Spleen (tissue), 11 donors: ENCODE results near the gene ZRANB1. TPM values are rescaled to one million over a fixed set of nuclear protein-coding genes. Genes with fewer than 3 reads are reported as not detected.

ENCODE experiments used
- DNase-seq: peaks from one replicate; pipeline ENCODE4 v3.0.0-alpha.2; 2020
- H3K27ac ChIP-seq, 8 donors: fragments of 200-600 bp; sonication (generic) in 7 of 8; 1 replicate in 4 of 8; 2 replicates in 4 of 8; pipeline versions ENCODE4 v1.5.0 to v1.8.0; 2016 to 2021; ENCODE audit warnings: inconsistent platforms in 4 of 8, mild to moderate bottlenecking in 4 of 8, moderate library complexity in 1 of 8
- H3K27me3 ChIP-seq, 7 donors: fragments of 200-600 bp; sonication (generic) in 6 of 7; replicated peaks in 1 of 7; 1 replicate in 4 of 7; 2 replicates in 3 of 7; pipeline versions ENCODE4 v1.5.0 to v1.8.0; 2016 to 2021; ENCODE audit warnings: inconsistent platforms in 3 of 7, mild to moderate bottlenecking in 1 of 7
- H3K36me3 ChIP-seq, 6 donors: fragments of 200-600 bp; sonication (generic) in 5 of 6; 1 replicate in 4 of 6; 2 replicates in 2 of 6; pipeline versions ENCODE4 v1.5.0 to v1.8.0; 2016 to 2021; ENCODE audit warnings: inconsistent platforms in 2 of 6
- H3K4me1 ChIP-seq, 6 donors: fragments of 200-600 bp; sonication (generic) in 5 of 6; 1 replicate in 3 of 6; 2 replicates in 3 of 6; pipeline versions ENCODE4 v1.5.0 to v1.8.0; 2016 to 2021; ENCODE audit warnings: inconsistent platforms in 3 of 6
- H3K4me3 ChIP-seq, 8 donors: fragments of 200-600 bp; sonication (generic) in 7 of 8; 1 replicate in 4 of 8; 2 replicates in 4 of 8; pipeline versions ENCODE4 v1.5.0 to v1.8.0; 2016 to 2021; ENCODE audit warnings: inconsistent platforms in 4 of 8, mild to moderate bottlenecking in 4 of 8, moderate library complexity in 2 of 8
- H3K9me3 ChIP-seq, 8 donors: fragments of 200-600 bp; sonication (generic) in 7 of 8; 1 replicate in 4 of 8; 2 replicates in 4 of 8; pipeline versions ENCODE4 v1.5.0 to v1.8.0; 2016 to 2021; ENCODE audit warnings: inconsistent platforms in 4 of 8
- POLR2A ChIP-seq, 3 donors: fragments of 450-650 bp; IDR thresholded peaks; one replicate each; pipeline ENCODE4 v1.5.1; 2017; ENCODE audit warnings: antibody characterized with exemption in 3 of 3, mild to moderate bottlenecking in 1 of 3
- POLR2AphosphoS5 ChIP-seq, 3 donors: sonication (generic); formaldehyde crosslinking; IDR thresholded peaks; one replicate each; pipeline ENCODE4 v1.5.1; 2017; ENCODE audit warnings: antibody characterized with exemption in 3 of 3
- WGBS, 5 donors: extraction: QIAGEN DNeasy Blood & Tissue Kit in 3 of 5; methylation state at CpG; one replicate each; pipeline versions ENCODE4 v1.1.5 to v1.1.7; 2013 to 2018; 5-methylcytosine and 5-hydroxymethylcytosine counted together
- intact Hi-C: fragments of 100-400 bp; cut with DNase I; formaldehyde crosslinking; loops from one replicate; pipeline ENCODE4 v1.15.0; 2023; ENCODE audit warnings: low total_unique reads
- polyA plus RNA-seq, 3 donors: library from polyadenylated mRNA; stranded (reverse); fragments of 200-250 nt; gene quantifications; one replicate each; pipeline ENCODE4 v1.2.1, GENCODE V29; 2013
- total RNA-seq, 7 donors: library from RNA; depleted of rRNA in 3 of 7; stranded (reverse); fragments of >200 nt in 3 of 7; fragmentation: NEBNext Ultra II Directional in 4 of 7; extraction: Animal tissue kit (Norgen Biotek cat#: 25700) in 4 of 7; gene quantifications; one replicate each; pipeline versions ENCODE4 v1.1.0 to v1.2.1, GENCODE V29; 2016 to 2021
- TF ChIP-seq, protein P1 (sequence below), 11 experiments: fragments of 200-600 bp in 7 of 11; fragments of 450-650 bp in 4 of 11; sonication (generic) in 4 of 11; IDR thresholded peaks in 8 of 11; conservative IDR thresholded peaks in 3 of 11; 1 replicate in 7 of 11; 2 replicates in 4 of 11; pipeline versions ENCODE4 v1.4.0 to v1.8.0; 2016 to 2021; ENCODE audit warnings: antibody characterized with exemption in 11 of 11, inconsistent platforms in 4 of 11, mild to moderate bottlenecking in 1 of 11
- donor health status: healthy with polysubstance abuse.
- donor health status: DM: no; HTN: no; CAD: no; lungs with moderate emphysema.
- donor health status: DM: no; HTN: no; CAD: no.
- donor health status: Bipolar disorder and iron deficiency.
- donor health status: healthy.
- donor health status: DM: no; HTN: no; CAD: no.
- donor health status: DM: yes; HTN: yes; CAD: no.

The ZRANB1 gene
- total and polyA plus RNA-seq, 10 donors: 5.0 to 28.8 (median 17.7) TPM

DNA sequence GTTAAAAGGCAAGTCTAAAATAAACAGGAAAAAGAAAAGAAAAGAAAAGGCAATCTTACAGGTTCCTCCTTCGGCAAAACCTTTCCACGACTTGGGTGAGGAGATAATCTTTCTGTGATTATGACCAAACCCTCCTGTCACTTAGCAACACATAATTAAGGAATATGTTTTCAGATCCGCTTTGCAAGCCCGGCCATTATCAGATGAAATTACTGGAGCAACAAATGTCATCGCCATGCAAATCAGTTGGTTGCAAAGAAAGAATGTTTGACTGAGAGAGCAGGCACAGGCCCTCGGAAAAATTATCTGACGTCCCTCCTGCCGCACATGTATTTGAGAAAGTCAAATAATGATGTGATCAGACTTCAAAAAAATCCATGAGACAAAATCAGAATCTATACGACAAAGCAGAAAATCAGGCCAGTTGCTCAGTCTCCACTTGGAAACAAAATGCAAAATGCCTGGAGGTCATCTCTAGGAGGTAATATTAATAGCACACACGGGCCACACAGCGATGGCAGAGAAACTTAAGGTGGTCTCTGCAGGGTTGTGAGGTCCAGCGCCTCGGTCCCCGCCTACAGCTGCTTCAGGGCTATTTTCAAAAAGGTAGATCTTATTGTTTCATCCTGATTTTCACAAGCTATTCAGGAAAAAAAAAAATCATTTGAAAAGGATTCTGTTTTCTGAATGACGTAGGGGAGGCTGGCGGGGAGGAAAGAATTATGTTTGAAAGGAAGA lies 82.7 kb downstream of the ZRANB1 start:
- Histone ChIP-seq H3K4me1 (peaks cover 0 to 41% (median 13%) of the 10 kb centered on the region in 6 donors), H3K27me3 (peaks cover 0 to 5% (median 0%) of the 10 kb centered on the region in 7 donors), H3K36me3 (peaks cover 0 to 64% (median 10%) of the 10 kb centered on the region in 6 donors), H3K27ac (no peak overlapping the region), H3K9me3 (peaks cover 0 to 3% (median 0%) of the 10 kb centered on the region in 8 donors), H3K4me3 (no peak overlapping the region)
- no peak for DNase-seq
- no peak for TF ChIP-seq POLR2A (IDR thresholded peaks at IDR 0.05)
- TF ChIP-seq, protein P1, sequence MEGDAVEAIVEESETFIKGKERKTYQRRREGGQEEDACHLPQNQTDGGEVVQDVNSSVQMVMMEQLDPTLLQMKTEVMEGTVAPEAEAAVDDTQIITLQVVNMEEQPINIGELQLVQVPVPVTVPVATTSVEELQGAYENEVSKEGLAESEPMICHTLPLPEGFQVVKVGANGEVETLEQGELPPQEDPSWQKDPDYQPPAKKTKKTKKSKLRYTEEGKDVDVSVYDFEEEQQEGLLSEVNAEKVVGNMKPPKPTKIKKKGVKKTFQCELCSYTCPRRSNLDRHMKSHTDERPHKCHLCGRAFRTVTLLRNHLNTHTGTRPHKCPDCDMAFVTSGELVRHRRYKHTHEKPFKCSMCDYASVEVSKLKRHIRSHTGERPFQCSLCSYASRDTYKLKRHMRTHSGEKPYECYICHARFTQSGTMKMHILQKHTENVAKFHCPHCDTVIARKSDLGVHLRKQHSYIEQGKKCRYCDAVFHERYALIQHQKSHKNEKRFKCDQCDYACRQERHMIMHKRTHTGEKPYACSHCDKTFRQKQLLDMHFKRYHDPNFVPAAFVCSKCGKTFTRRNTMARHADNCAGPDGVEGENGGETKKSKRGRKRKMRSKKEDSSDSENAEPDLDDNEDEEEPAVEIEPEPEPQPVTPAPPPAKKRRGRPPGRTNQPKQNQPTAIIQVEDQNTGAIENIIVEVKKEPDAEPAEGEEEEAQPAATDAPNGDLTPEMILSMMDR (IDR thresholded peaks at IDR 0.05 in 8 of 11, conservative IDR thresholded peaks at IDR 0.05 in 3 of 11): no peak
- no peak for TF ChIP-seq POLR2AphosphoS5 (IDR thresholded peaks at IDR 0.05)
- 80 to 85% (median 84%) methylated on average over 16 of the region's 16 CpGs for WGBS, 5 donors
- intact Hi-C loops: no loop called here

DNA sequence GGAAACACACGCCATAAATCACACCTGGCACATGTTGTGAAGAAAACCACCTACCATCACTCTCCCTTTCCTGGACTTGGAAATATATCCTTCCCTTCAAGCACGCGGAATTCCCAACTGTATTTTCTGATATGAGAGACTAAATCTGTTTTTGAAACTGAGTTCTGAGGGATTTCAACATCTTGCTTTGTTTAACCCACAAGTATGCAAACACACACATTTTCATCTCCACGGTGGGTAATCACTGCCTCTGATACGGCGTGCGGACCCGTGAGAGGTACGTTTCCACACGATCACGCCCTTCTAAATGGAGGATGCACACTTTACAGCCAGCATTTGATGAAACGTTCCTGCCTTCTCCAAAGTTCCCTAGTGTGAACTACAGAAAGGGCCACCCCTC lies 83.4 kb downstream of the ZRANB1 start:
- no peaks in the 10 kb centered on the region for H3K9me3 ChIP-seq
- 62 to 73% (median 69%) methylated on average over 12 of the region's 12 CpGs for WGBS, 5 donors
- peaks cover 0 to 67% (median 10%) of the 10 kb centered on the region in 6 donors for H3K36me3 ChIP-seq
- no peak overlapping the region for H3K4me3 ChIP-seq
- intact Hi-C loops: no loop called here
- peaks cover 0 to 5% (median 0%) of the 10 kb centered on the region in 7 donors for H3K27me3 ChIP-seq
- H3K4me1 ChIP-seq: peaks cover 0 to 44% (median 13%) of the 10 kb centered on the region in 6 donors
- TF ChIP-seq, protein P1 (IDR thresholded peaks at IDR 0.05 in 8 of 11, conservative IDR thresholded peaks at IDR 0.05 in 3 of 11): no peak
- TF ChIP-seq POLR2A (IDR thresholded peaks at IDR 0.05) (no peak), POLR2AphosphoS5 (IDR thresholded peaks at IDR 0.05) (no peak)
- DNase-seq: no peak
- no peak overlapping the region for H3K27ac ChIP-seq

DNA sequence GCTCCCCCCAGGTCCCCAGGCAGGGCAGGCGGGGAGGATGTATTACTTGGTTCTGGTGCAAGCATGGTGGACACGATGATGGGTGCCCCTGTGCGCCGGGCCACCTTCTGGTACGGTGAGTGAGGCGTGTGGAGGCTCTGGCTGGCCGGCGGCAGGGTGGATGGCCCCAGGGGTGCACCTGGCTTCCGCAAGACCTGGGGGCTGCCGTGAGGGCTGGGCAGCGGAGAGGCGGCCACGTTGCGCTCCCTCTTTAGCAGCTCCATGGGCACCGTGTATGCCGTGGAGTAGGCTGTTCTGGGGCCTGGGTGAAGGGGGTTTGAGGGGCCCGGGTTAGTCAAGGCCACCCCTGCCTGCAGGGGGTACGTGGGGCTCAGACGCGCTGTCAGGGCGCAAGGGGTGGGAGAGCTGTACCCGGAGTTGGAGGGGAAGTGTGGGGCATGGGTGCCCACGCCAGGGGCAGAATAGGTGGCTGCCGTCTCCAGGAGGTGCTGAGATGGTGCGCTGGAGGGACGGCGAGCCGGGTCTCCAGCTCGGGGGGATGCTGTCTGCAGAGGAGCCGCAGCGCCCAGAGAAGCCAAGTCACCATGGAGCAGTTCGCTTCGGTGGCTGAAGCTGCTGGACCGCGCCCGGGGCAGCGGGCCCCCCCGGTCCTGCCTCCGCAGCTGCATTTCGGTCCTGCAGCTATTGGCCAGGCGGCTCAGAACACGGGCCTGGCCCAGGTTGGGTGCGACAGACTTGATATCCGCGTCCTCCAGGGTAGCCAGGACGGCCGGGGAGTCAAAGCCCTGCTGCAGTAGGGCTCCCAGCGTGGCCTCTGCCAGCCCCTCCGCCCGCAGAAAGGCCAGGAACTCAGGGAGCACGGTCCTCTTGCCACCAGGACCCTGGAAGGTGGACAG lies 84.4 kb downstream of the ZRANB1 start:
- Histone ChIP-seq H3K4me1 (peaks cover 0 to 52% (median 13%) of the 10 kb centered on the region in 6 donors), H3K4me3 (no peak overlapping the region), H3K27ac (no peak overlapping the region), H3K36me3 (peaks cover 0 to 62% (median 10%) of the 10 kb centered on the region in 6 donors), H3K27me3 (peaks cover 0 to 5% (median 0%) of the 10 kb centered on the region in 7 donors), H3K9me3 (no peaks in the 10 kb centered on the region)
- TF ChIP-seq POLR2A (IDR thresholded peaks at IDR 0.05) (no peak), POLR2AphosphoS5 (IDR thresholded peaks at IDR 0.05) (no peak)
- no peak for DNase-seq
- intact Hi-C loops: no loop called here
- WGBS, 5 donors: 89 to 98% (median 94%) methylated on average over 13 to 51 of the region's 51 CpGs

DNA sequence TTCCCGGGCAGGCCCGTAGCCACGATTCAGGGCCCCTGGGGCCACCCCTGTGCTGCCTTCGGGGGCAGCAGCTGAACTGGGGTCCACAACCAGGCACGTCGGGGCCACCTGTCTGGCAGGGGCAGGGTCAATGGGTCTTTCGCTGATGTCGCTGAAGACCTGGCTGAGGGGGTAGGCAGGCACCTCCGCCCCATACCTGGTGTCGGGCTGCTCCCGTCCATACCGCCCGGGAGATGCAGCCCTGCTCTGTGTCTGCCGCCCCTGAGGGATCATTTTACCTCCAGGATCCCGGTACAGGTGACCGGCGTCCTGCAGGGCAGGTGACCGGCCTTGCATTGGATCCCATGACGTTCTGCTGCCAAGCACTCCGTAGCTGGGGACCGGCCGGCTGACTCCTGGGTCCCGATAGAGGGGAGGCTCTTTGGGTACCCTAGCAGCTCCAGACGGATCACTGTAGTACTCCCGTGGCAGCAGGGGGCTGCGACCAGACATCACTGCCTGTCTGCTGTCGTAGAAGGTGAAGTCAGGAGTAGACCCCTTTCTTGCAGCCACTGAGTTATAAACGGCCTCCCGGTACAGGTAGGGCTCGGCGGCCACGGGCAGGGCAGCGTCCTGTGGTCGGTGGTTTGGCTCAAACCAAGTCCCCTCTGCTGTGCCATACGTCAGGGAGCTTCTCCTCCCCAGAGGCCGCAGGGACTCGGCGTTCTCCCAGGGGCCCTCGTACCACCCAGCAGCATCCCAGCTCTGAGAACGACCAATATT lies 85.2 kb downstream of the ZRANB1 start:
- intact Hi-C loops: no loop called here
- H3K36me3 ChIP-seq: peaks cover 0 to 53% (median 10%) of the 10 kb centered on the region in 6 donors
- H3K27me3 ChIP-seq: peaks cover 0 to 5% (median 0%) of the 10 kb centered on the region in 7 donors
- H3K9me3 ChIP-seq: no peaks in the 10 kb centered on the region
- H3K27ac ChIP-seq: no peak overlapping the region
- no peak for DNase-seq
- WGBS, 5 donors: 92 to 97% (median 95%) methylated on average over 31 to 40 of the region's 40 CpGs
- H3K4me3 ChIP-seq: no peak overlapping the region
- peaks cover 0 to 59% (median 11%) of the 10 kb centered on the region in 6 donors for H3K4me1 ChIP-seq
- peak in 1 of 3 donors; percentile 5 for TF ChIP-seq POLR2AphosphoS5 (IDR thresholded peaks at IDR 0.05)
- no peak for TF ChIP-seq POLR2A (IDR thresholded peaks at IDR 0.05)
